Measurements from ENCODE around the gene IKBKG.
"Not testable (repeated sequence)": the region's sequence is repeated elsewhere in the genome, so short reads cannot be mapped to it uniquely, and the experiment has no call there.

IKBKG gene

GRCh38 chrX:154526901-154527675 lies 20.3 kb upstream of the IKBKG start:
- DNase-seq, result peak; percentile 75

DNA sequence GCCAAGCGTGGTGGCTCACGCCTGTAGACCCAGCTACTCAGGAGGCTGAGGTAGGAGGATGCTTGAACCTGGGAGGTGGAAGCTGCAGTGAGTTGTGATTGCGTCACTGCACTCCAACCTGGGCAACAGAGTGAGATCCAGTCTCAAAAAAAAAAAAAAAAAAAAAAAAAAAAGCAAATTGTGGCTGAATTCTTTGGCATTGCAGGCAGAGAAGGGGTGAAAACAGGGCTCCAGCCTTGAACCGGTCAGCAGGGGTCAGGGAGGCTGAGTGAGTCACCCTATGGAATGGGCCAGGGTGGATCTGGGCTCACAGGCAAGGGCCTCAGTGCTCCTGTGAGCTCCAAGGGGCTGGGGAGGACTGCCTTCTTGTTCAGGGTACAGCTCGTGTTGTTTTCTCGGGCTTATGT lies 18.2 kb upstream of the IKBKG start:
- DNase-seq, result no peak

DNA sequence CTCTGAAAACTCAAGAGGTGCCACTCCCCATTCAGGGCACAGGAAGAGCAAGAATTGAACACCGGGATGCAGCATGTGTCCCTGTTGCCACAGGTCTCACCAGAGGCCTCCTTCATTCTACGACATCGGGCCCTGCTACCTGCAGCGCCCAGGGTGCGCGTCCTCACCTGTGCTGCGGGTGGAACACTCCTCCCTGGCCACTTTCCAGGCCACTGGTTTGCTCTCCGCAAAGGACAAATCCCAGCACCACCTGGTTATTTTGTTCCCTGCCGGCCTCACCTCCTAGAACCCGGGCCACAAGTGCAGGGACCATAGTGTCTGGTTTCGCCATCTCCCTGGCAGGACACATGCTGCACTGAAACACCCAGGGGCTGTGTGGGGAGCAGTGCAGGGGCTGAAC lies 17.1 kb upstream of the IKBKG start:
- DNase-seq, result no peak

- DNase-seq, result no peak
Observed at GRCh38 chrX:154531626-154532025, 15.8 kb upstream of the IKBKG start.

GRCh38 chrX:154532690-154533089 lies 14.7 kb upstream of the IKBKG start:
- DNase-seq, result no peak

GRCh38 chrX:154534526-154535322 lies 12.7 kb upstream of the IKBKG start:
- peak; percentile 98 for DNase-seq

- DNase-seq, result no peak
Observed at GRCh38 chrX:154535892-154536291, 11.5 kb upstream of the IKBKG start.

- no peak for DNase-seq
Observed at GRCh38 chrX:154539077-154539476, 8.3 kb upstream of the IKBKG start.

- not testable (repeated sequence) for DNase-seq
Observed at GRCh38 chrX:154540365-154540764, 7.1 kb upstream of the IKBKG start.

DNA sequence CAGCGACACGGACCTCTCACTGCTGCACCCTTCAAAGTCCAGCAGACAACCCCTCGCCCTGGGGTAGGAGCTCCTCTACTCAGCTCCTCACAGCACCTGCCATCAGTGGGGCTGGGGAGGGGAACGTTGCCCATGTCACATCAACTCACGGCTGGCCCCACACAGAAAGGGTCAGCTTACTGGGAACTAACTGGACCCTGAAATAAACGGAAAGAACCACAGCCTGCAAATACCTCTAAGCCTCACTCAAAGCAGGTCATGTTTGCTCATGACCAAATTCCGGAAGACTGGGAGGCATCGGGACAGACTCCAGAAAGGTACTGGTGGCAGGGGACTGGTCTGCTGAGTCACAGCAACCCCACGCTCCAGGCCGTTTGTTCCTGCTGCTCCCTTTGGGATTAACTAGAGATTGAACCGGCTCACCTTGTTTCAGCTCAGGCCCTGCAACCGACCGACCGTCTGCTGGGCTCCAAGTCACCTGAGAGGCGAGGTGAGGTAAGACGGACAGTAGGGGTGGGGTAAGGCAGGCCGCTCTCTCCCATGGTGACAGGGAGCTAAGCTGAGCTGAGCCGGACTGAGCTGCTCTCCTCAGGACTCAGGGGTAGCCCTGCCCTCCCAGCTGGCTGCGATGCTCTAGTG lies 6.4 kb upstream of the IKBKG start:
- DNase-seq, result no peak

- DNase-seq, result no peak
Observed at GRCh38 chrX:154541589-154541895, 5.9 kb upstream of the IKBKG start.

- peak; percentile 79 for DNase-seq
Observed at GRCh38 chrX:154541896-154542722, 5.3 kb upstream of the IKBKG start.

- DNase-seq, result peak; percentile 75
Observed at GRCh38 chrX:154542723-154543424, 4.5 kb upstream of the IKBKG start.

DNA sequence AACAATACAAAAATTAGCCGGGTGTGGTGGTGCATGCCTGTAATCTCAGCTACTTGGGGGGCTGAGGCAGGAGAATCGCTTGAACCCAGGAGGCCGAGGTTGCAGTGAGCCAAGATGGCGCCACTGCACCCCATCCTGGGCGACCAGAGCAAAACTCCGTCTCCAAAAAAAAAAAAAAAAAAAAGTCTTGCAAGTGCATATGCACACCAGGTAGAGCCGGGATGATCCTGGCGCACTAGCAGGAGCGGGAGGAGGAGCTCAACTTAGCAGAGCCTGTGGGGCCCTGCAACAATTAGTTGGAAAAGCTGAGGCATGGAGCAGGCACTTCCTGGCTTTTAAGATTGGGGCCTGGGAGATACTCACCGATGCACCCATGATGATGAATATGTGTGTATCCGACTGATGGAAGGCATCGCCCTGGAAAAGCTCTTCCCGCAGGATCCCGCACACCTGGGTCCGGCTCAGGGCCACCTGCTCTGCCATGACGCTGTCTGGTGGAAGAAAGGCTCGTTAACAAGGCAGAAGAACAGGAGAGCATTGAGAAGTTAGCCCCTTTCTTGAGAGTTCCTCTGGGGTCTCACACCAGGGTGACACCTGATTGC lies 1.6 kb upstream of the IKBKG start:
- no peak for DNase-seq

DNA sequence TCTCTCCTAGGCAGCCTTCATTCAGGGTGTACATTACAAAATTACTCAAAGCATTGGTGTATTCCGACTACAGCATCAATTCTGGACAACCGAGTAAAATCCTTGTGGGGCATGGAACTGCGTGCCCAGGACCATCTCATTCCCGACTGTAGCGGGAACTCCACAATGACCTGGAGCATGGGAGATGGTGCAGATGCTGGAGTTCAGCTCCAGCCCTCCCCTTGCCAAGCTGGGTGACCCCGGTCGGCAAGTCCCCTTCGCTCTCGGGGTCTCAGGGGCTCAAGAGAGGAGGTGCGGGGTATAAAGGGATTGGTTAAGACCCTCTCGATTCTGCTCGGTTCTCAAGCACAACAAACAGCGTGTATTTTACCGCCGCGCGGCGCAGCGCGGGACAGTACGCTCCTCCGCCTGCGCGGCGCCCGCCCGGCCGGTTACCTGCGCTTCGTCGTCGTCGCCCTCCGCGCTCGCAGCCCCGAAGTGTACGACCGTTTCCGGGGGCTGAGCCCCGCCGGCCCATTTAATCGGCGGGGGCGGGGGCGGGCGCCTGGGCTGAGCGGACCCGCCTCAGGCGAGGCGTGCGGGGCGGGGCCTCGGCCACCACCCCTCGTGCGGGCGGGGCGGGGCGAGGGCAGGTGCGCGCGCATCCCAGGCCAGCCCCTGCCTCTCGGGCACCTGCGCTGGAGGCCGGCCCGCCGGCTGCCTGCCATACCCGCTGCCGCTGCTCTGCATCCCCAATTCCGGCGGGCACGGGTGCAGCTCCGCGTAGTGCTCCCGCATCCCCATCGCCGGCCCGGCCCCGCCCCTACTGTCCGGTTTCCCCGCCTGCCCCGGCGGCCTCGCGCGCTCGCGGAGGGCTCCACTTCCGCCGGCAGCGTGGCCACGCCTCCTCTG lies 821 bp upstream of the IKBKG start, which contains the start of gene G6PD:
Gene G6PD, minus strand, starts transcription at position 493 of the 891 bp plus-strand sequence. CDS start 691 bp downstream, outside the sequence.
- DNase-seq, result peak; percentile 91

DNA sequence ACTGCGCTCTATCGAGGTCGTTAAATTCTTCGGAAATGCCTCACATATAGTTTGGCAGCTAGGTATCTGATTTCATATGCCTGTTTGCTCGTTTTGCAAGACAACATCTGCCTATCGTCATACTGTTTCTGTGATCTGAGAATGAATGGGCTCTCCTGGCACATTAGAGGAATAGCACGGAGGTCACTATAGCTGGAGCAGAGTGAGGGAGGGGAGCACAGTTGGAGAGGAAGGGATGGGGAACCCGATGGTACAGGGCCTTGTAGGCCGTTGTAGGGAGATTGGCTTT lies 552 bp downstream of the IKBKG start:
- no peak for DNase-seq

- DNase-seq, result no peak
Observed at GRCh38 chrX:154549766-154550165, 2.3 kb downstream of the IKBKG start.

- not testable (repeated sequence) for DNase-seq
Observed at GRCh38 chrX:154552112-154552806, 4.8 kb downstream of the IKBKG start.

DNA sequence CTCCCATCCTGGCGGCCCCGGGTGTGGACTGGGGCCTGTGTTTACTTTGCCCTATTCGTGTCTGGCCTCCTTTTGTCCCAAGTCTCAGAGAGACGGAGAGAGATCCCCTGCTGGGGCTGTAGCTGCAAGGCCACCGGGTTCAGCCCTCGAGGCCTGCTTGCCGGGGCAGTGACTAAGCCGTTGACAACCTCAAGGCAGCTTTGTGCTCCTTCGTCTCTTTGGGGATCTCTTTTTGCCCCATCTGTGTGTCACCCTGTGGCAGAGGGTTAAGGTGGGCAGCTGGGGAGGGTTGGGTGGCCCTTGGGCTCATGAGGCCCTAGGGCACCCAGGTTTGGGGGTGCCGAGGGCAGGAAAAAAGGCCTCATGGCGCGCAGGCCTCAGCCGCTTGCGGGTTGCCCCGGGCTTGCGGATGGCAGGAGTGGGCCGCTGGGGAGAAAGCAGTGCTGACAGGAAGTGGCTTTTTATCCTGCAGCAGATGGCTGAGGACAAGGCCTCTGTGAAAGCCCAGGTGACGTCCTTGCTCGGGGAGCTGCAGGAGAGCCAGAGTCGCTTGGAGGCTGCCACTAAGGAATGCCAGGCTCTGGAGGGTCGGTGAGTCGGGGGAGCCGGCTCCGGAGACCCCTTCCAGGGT lies 10.8 kb downstream of the IKBKG start:
- DNase-seq, result not testable (repeated sequence)

GRCh38 chrX:154558896-154559295 lies 11.5 kb downstream of the IKBKG start:
- not testable (repeated sequence) for DNase-seq
